GM12875 (cell line): Measurements from ENCODE around the gene PKMYT1.
A peak's percentile ranks its signal among the peaks of the same experiment; 100 is the strongest.

Source experiments
- H3K4me3 ChIP-seq: one replicate; pipeline ENCODE4 v1.5.1; 2011; ENCODE audit warnings: low read depth, low read length, control low read depth
- CTCF ChIP-seq: IDR thresholded peaks from 2 replicates; pipeline ENCODE4 v1.5.1; 2011; ENCODE audit warnings: low read depth, mild to moderate bottlenecking, control low read depth, inconsistent platforms, low read length, moderate library complexity, borderline replicate concordance; ENCODE audit not compliant: insufficient read depth

PKMYT1 gene

GRCh38 chr16:3004319-3004718 is 24.1 kb upstream of the PKMYT1 start:
- no peak overlapping the region for H3K4me3 ChIP-seq
- TF ChIP-seq CTCF: no peak

GRCh38 chr16:3003582-3004270 is 23.5 kb upstream of the PKMYT1 start:
- no peak overlapping the region for H3K4me3 ChIP-seq
- peak; percentile 61; the same call in 1 of the 2 replicates for TF ChIP-seq CTCF

GRCh38 chr16:3001316-3001715 is 21.1 kb upstream of the PKMYT1 start:
- H3K4me3 ChIP-seq: no peak overlapping the region
- TF ChIP-seq CTCF: no peak

GRCh38 chr16:3000540-3000939 is 20.3 kb upstream of the PKMYT1 start:
- TF ChIP-seq CTCF: no peak
- no peak overlapping the region for H3K4me3 ChIP-seq

- no peak overlapping the region for H3K4me3 ChIP-seq
- no peak for TF ChIP-seq CTCF
These were observed 19.7 kb upstream of the PKMYT1 start for GRCh38 chr16:2999929-3000328.

- H3K4me3 ChIP-seq: no peak overlapping the region
- TF ChIP-seq CTCF: no peak
These were observed 16.1 kb upstream of the PKMYT1 start for GRCh38 chr16:2996298-2996697.

GRCh38 chr16:2992383-2993081 is 12.3 kb upstream of the PKMYT1 start:
- TF ChIP-seq CTCF: no peak
- H3K4me3 ChIP-seq: no peak overlapping the region
